Suprapubic skin (tissue), 3 donors: ENCODE data around the gene ANK2.

ENCODE experiments used
- EP300 ChIP-seq: sonication (generic); formaldehyde crosslinking; IDR thresholded peaks from one replicate; pipeline ENCODE4 v1.6.1; 2017; ENCODE audit warnings: antibody characterized with exemption
- POLR2A ChIP-seq, 2 donors: fragments of 450-650 bp; IDR thresholded peaks; one replicate each; pipeline ENCODE4 v1.6.1; 2017; ENCODE audit warnings: antibody characterized with exemption in 2 of 2, mild to moderate bottlenecking in 2 of 2, moderate library complexity in 2 of 2
- TF ChIP-seq, protein P1 (sequence below), 2 donors: fragments of 200-600 bp in 1 of 2; fragments of 450-650 bp in 1 of 2; sonication (generic) in 1 of 2; IDR thresholded peaks; one replicate each; pipeline ENCODE4 v1.5.1; 2016 to 2019; ENCODE audit warnings: antibody characterized with exemption in 2 of 2, mild to moderate bottlenecking in 1 of 2, moderate library complexity in 1 of 2

GRCh38 chr4:113071274-113071673 lies 21.8 kb downstream of the ANK2 start:
- TF ChIP-seq, protein P1, sequence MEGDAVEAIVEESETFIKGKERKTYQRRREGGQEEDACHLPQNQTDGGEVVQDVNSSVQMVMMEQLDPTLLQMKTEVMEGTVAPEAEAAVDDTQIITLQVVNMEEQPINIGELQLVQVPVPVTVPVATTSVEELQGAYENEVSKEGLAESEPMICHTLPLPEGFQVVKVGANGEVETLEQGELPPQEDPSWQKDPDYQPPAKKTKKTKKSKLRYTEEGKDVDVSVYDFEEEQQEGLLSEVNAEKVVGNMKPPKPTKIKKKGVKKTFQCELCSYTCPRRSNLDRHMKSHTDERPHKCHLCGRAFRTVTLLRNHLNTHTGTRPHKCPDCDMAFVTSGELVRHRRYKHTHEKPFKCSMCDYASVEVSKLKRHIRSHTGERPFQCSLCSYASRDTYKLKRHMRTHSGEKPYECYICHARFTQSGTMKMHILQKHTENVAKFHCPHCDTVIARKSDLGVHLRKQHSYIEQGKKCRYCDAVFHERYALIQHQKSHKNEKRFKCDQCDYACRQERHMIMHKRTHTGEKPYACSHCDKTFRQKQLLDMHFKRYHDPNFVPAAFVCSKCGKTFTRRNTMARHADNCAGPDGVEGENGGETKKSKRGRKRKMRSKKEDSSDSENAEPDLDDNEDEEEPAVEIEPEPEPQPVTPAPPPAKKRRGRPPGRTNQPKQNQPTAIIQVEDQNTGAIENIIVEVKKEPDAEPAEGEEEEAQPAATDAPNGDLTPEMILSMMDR (IDR thresholded peaks at IDR 0.05): no peak
- TF ChIP-seq POLR2A (IDR thresholded peaks at IDR 0.05) (no peak), EP300 (no peak)
